GM12864 (cell line): ENCODE results near the gene TTC24.
A peak's percentile ranks its signal among the peaks of the same experiment; 100 is the strongest.
"Not testable (repeated sequence)": the region's sequence is repeated elsewhere in the genome, so short reads cannot be mapped to it uniquely, and the experiment has no call there.

ENCODE experiments used
- DNase-seq: peaks from one replicate; pipeline ENCODE4 v3.0.0-alpha.2; 2011; ENCODE audit warnings: low read depth
- H3K4me3 ChIP-seq: 2 replicates; pipeline ENCODE4 v1.5.1; 2011; ENCODE audit warnings: mild to moderate bottlenecking, low read depth, low read length, control low read depth
- TF ChIP-seq, protein P1 (sequence below): IDR thresholded peaks from 2 replicates; pipeline ENCODE4 v1.5.1; 2011; ENCODE audit warnings: low read depth, mild to moderate bottlenecking, moderate library complexity, low read length, control low read depth, inconsistent platforms; ENCODE audit errors: missing control alignments

TTC24 gene

DNA sequence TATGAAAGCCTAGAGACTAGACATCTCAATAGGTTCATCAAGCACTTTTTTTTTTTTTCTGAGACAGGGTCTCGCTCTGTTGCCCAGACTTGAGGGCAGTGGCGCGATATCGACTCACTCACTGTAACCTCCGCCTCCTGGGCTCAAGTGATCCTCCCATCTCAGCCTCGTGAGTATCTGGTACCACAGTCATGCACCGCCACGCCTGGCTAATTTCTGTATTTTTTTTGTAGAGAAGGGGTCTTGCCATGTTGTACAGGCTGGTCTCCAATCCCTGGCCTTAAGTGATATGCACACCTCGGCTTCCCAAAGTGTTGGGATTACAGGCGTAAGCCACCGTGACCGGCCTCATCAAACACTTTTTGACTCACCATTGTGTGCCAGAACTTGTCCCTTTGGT lies 22.4 kb downstream of the TTC24 start:
- no peak for DNase-seq
- peak overlapping the region; percentile 87 for H3K4me3 ChIP-seq
- TF ChIP-seq, protein P1, sequence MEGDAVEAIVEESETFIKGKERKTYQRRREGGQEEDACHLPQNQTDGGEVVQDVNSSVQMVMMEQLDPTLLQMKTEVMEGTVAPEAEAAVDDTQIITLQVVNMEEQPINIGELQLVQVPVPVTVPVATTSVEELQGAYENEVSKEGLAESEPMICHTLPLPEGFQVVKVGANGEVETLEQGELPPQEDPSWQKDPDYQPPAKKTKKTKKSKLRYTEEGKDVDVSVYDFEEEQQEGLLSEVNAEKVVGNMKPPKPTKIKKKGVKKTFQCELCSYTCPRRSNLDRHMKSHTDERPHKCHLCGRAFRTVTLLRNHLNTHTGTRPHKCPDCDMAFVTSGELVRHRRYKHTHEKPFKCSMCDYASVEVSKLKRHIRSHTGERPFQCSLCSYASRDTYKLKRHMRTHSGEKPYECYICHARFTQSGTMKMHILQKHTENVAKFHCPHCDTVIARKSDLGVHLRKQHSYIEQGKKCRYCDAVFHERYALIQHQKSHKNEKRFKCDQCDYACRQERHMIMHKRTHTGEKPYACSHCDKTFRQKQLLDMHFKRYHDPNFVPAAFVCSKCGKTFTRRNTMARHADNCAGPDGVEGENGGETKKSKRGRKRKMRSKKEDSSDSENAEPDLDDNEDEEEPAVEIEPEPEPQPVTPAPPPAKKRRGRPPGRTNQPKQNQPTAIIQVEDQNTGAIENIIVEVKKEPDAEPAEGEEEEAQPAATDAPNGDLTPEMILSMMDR: no peak

DNA sequence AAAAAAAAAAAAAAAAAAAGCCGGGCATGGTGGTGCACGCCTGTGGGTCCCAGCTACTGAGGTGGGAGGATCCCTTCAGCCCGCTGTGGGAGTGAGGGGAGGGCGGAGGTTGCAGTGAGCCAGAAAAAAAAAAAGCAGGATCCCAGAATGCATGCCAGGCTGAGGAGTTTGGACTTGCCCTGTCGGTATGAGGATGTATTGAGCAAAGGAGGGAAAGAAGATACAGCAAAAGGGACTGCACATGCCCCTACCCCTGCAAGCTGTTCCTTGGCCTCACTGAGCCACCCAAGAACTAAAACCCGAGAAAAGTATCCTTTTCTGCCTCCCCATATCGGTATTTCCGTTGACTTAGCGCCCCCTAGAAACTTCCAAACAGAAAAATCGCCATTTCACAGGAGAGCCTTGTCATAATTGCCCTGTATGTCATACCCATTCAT lies 23.1 kb downstream of the TTC24 start:
- H3K4me3 ChIP-seq: no peak overlapping the region
- DNase-seq: no peak
- TF ChIP-seq, protein P1: peak; percentile 46

DNA sequence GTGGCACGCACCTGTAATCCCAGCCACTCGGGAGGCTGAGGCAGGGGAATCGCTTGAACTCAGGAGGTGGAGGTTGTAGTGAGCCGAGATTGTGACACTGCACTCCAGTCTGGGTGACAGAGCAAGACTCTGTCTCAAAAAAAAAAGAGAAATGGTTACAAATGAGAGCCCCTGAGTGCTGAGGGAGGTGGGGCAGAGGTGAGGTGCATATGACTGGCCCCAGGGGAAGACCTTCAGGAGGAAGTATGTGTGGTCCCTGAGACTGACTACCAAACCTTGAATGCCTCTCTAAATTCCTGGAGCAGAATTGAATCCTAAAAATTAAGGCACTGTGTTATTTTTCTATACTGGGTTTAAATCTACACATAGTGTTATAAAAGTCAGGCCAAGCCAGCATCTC lies 27.8 kb downstream of the TTC24 start:
- not testable (repeated sequence) for DNase-seq, H3K4me3 ChIP-seq

DNA sequence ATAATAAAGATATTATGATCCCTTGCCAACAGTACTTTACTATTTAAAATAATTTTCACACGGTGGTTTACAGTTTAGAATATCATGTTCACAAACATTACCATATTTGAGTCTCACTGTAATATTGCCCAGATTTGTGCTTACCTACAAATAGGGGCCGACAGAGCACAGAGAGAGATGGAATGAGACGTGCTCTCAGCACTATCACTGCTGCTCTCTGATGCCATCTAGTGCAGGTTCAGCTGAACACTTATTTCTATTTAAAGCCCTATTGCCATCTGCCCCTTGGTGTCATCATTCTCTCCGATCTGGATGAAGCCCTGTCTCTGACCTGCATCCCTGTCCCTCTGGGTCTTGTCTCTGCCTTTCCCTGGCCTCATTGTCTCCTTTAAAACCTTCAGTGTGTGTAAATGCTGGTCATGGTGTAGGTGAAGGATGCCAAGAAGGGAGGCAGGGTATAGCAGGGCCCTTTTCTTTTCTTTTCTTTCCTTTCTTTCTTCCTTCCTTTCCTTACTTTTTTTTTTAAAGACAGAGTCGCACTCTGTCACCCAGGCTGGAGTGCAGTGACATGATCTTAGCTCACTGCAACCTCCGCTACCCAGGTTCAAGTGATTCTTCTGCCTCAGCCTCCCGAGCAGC lies 28.6 kb downstream of the TTC24 start:
- H3K4me3 ChIP-seq: no peak overlapping the region
- no peak for DNase-seq
- TF ChIP-seq, protein P1: peak; percentile 85

DNA sequence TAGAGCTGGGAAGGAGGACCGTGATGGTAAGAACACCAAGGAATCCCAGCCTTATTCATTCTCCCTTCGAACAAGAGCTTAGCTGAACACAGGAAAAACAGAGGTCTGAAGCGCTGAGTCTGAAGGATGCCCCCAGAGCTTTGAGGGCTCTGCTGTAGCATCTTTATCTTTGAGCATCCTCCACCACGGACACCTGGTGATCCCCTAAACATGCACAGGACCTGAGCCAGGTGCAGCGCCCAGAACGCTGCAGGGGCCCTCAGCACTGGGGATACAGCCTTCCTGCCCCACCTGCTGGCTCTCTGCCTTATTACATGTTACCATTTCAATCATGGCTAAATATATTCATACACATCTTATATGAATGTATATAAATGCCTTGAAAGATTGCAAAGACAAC lies 29.5 kb downstream of the TTC24 start:
- no peak overlapping the region for H3K4me3 ChIP-seq
- TF ChIP-seq, protein P1: peak; percentile 67
- DNase-seq: no peak

DNA sequence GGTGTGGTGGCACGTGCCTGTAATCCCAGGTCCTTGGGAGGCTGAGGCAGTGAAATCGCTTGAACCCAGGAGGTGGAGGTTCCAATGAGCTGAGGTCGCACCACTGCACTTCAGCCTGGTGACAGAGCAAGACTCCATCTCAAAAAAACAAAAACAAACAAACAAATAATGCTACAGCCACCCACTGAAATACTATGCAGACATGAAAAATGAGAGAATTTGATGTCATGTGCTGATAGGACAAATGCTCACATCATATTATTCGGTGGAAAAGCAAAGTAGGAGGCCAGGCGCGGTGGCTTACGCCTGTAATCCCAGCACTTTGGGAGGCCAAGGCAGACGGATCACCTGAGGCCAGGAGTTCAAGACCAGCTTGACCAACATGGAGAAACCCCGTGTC lies 30.5 kb downstream of the TTC24 start:
- H3K4me3 ChIP-seq, DNase-seq: not testable (repeated sequence)

DNA sequence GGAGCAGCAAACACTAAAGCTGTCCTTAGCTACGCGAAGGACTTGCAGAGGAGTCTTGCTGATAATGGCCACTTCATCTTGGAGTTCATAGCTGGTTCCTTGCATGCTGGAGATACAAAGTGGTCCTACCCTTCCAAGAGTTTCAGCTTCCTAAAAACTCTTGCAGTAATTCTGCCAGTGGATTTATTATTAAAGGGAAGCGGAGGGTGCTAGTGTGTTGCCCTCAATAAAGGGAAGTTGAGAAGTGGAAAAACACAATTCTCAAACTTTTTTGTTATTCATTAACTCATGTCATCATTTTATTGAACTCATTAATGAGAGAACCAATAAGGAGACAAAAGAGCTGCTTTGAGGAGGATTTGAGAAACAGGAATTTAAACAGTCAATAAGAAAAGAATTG lies 33.1 kb downstream of the TTC24 start:
- TF ChIP-seq, protein P1: no peak
- DNase-seq: no peak
- H3K4me3 ChIP-seq: no peak overlapping the region

DNA sequence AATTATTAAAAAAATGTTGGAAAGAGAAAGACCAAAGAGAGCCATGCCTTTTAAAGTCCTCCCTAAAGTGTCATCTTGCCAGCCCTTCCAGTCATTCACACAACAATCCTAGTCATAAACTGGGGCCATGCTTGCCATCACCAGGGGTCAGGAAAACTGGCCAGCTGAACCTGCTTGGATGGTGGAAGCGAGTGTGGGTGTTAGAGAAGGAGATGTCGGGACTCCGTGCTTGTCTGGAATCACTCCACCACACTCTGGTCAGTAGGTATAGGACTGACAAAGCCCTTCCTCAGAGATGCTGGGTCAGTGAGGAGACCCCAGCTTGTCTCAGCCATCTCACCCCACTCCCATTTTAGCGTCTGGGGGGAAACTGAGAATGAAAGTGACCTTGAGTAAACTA lies 36.4 kb downstream of the TTC24 start:
- TF ChIP-seq, protein P1: no peak

More for the DNA sequence above, 36.4 kb downstream of the TTC24 start:
- no peak for DNase-seq
- H3K4me3 ChIP-seq: no peak overlapping the region
